Activated gamma-delta T cell treated with anti-CD3 and anti-CD28 coated beads, Interleukin-2, amount 50 U/mL, for 16 hours (primary cell): Measurements from ENCODE around the gene ZNG1A.
"Not testable (repeated sequence)": the region's sequence is repeated elsewhere in the genome, so short reads cannot be mapped to it uniquely, and the experiment has no call there.

Experiments
- DNase-seq: peaks from one replicate; pipeline ENCODE4 v3.0.0-alpha.2; 2020; ENCODE audit warnings: low read depth

Gene ZNG1A

DNA sequence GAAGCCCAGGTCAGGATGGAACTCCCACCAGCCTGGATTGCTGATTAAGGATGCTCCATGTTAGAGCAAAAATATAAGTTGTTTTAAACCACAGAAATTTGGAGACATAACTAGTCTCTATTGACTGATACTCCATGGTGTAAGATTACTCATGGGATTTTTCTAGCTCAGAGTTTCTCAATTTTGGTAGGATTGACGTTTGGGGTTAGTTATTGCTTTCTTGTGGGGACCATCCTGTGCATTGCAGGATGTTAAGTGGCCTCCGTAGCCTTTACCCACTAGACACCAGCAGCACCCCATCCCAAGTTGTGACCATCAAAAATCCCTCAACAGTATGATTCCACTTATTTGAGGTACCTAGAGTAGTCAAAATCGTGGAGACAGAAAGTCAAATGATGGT is 80.1 kb downstream of the ZNG1A start:
- DNase-seq, result not testable (repeated sequence)

DNA sequence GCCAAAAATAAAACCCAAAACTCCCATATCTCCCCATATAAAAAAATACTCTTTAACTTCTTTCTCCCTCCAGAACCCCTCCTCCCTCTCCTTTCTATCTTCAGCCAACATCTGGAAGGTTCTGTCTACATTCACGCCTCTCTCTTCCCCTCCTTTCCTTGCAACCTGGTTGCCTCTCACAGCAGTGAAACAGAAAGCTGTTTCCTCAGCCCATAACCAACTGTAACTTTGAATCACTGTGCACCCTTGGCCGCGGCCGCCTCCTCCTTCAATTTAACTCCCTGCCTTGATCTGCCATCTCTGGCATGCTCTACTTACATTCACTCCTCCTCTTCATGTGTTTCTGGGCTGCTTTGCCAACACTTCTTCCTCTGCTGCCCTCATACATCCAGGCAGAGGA is 83.9 kb downstream of the ZNG1A start:
- DNase-seq, result not testable (repeated sequence)

DNA sequence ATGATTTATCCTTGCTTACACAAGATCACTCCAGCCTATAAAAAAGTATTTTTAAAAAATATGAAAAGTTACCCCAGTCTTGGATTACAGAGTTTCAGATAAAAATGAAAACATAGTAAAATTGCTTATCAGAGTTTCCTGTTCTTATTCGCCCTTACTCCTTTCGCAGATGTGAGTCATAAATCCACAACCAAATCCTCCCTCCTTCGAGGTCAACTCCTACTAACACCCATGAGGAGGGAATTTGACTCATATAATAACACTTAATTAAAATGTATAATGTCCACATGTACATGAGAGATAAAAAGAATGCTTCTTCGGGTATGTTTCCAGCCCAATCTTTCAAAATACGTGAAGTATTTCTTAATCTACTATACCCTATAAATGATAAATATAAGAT is 84.5 kb downstream of the ZNG1A start:
- not testable (repeated sequence) for DNase-seq

DNA sequence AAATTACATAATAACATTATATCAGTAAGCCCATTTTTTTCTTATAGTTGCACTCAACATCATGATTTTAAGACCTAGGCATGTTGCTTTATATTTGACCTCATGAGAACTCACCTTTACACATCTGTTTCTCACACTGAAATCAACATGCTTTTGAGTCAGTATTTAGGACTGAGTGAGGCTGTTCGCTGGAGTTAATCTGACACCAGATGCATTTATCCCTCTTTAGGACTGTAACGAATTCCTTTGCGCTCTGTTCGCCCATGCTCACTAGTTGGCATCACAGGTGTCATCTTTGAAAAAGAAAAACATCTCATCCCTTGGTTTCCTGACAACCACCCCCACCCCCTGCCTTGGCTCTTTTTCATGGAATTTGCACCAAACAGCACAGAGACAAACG is 84.9 kb downstream of the ZNG1A start:
- DNase-seq, result not testable (repeated sequence)

DNA sequence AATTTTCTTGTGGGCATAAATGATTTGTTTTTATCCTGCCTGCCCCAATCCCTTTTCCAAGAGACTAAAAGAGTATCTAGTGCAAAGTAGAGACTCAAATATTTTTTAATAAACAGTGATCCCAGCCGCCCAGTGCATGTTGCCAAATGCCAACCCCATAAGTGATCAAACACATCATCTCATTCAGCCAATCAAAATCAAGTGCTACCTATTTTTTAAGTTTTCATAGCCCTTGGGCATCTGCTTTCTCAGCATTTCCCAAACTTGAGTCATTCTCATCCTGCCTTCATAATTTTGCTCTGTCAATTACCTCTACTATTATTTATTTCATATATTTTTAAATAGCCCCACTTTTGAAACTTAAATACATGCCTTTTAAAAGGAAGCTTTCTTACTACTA is 88.0 kb downstream of the ZNG1A start:
- not testable (repeated sequence) for DNase-seq

DNA sequence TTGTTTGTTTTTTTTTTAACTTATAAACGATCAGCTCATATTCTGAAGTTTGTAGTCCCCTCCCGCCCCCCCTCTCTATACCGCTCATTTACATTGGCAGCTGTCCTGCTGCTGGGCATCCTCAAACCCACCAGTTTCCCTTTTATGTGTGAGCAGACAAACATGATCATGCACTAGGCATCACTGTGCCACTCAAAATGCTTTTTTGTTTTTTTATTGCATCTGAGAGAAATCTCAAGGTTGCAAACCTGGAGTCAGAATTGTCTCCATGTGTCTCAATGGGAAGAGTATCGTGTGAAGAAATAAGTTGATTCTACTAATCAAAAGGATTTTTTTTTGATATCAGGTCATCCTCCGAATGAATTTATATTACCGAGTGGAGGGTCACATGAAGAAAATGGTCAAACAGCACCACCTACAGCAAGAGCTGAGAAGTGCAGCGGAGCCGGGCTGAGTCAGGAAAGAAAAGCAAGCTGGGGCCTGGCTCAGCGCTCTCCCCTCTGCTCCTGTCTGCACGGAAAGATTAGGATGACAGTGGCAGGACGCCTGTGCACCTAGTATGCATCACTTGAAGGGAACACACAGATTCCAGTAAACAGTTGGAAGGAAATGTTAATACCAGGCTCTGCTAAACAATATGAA is 90.3 kb downstream of the ZNG1A start:
- DNase-seq, result not testable (repeated sequence)

DNA sequence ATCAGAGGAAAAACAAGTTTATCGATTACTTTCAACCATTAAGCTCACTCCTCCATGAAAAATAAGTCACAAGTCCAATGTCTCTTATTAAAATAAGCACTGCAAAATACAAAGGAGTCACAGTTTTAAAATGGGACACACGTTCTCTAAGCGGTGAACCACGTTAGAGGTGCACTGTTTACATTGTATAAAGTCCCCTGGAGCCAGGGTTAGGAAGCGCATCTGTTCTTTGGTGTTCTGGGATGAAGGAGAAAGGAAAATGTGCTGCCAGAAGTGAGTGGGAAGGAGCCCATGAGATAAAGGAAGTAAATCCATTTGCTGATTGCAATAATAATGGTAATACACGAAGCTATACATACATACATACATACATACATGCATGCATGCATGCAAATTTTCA is 91.0 kb downstream of the ZNG1A start:
- DNase-seq, result not testable (repeated sequence)

DNA sequence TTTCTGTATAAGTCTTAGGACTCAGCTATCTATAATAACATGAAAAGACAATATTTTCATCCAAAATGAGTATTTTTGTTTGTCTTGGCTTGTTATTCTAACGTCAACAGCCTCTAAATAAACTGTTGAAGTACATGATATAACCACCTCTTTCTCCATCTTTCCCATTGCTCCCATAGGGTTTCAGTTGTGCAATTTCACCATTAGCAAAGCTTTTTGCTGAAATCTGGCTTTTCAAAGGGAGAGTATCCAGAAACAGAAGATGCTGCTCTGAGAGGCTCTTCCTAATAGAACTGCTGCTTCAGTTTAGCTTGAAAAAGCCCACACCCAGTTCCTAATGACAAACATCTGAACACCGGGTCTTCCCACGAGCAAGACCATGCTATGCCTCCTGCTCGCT is 91.8 kb downstream of the ZNG1A start:
- DNase-seq, result not testable (repeated sequence)

DNA sequence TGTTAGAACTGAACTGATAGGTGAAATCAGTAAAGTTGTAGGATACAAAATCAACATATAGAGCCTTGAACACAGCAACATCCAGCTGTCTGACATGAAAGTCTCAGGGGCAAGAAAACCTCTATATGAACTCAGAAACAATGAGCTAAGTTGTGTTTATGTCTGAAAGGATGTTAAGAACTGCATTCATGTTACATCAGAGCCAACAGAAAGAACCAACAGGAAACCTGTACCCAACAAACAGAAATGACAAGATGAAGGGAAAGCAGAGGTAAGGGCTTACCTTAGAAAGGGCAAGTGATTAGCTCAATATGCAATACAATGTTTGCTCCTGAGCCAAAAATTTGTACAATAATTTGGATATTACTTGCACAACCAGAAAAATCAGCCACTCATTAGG is 92.2 kb downstream of the ZNG1A start:
- not testable (repeated sequence) for DNase-seq

DNA sequence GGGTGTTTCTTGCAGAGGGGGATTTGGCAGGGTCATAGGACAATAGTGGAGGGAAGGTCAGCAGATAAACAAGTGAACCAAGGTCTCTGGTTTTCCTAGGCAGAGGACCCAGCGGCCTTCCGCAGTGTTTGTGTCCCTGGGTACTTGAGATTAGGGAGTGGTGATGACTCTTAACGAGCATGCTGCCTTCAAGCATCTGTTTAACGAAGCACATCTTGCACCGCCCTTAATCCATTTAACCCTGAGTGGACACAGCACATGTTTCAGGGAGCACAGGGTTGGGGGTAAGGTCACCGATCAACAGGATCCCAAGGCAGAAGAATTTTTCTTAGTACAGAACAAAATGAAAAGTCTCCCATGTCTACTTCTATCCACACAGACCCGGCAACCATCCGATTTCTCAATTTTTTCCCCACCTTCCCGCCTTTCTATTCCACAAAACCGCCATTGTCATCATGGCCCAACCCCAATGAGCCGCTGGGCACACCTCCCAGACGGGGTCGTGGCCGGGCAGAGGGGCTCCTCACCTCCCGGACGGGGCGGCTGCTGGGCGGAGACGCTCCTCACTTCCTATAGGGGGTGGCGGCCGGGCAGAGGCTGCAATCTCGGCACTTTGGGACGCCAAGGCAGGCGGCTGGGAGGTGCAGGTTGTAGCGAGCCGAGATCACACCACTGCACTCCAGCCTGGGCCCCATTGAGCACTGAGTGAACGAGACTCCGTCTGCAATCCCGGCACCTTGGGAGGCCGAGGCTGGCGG is 95.7 kb downstream of the ZNG1A start:
- not testable (repeated sequence) for DNase-seq

DNA sequence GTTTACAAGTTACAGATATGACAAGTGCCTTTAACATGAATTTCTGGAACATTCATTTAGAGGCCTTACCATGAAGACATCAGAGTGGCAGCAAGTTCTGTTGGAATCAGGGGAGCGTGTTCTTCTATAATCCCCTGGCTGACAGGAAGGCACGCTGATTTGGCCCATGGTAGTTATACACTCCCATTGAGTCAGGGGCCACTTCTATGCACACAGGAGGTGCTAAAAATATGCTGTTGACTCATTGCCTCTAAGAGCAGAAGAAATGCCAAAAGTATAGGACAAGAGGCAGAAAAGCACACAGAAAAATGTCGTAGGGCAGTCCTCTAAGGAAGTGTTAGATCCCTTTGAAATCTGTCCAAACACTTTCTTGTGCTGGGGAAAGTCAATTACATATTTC is 100.5 kb downstream of the ZNG1A start:
- not testable (repeated sequence) for DNase-seq

DNA sequence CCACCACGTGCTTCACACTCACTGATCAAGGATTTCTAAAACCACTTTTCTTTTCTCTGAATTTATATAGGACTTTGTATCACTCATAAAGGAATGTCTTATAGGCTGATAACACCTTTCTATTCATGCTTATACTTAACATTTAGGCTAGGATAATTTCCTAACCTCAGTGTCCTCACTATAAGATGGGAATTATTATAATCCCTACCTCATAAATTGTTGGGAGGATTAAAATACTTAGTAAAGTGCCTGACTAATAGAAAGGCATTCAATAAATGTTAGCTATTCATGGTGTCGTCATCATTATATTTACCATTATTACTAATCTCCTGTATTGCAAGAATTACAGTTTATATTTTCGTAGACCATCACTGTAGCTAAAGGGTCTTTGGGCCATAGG is 102.5 kb downstream of the ZNG1A start:
- DNase-seq, result not testable (repeated sequence)

DNA sequence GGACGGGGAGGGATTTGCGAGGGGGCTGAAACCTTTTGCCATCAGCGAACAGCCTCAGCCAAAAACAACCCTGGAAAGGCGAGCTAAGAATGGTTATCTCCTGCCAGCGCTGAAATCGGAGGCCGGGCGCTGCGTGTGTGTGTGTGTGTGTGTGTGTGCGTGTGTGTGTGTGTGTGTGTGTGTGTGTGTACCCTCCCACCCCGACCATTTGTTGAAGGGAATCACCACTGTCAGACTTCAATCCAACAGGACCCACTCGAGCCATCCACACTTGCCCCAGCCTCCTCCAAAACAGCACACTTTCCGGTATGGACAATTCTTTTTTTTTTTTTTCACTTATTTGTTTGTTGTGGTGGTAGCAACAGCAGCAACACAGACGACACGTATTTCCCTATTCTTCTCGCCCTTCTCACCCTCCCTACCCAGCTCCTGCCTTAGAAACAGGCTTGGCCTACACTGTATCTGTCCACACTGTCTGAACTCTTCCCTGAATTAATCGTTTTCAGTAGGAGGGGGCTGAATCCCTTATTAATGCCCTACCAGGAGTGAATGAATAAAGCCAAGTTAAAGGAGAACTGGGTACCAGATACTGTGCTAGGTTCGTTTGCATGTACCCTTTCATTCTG is 104.8 kb downstream of the ZNG1A start:
- DNase-seq, result not testable (repeated sequence)

DNA sequence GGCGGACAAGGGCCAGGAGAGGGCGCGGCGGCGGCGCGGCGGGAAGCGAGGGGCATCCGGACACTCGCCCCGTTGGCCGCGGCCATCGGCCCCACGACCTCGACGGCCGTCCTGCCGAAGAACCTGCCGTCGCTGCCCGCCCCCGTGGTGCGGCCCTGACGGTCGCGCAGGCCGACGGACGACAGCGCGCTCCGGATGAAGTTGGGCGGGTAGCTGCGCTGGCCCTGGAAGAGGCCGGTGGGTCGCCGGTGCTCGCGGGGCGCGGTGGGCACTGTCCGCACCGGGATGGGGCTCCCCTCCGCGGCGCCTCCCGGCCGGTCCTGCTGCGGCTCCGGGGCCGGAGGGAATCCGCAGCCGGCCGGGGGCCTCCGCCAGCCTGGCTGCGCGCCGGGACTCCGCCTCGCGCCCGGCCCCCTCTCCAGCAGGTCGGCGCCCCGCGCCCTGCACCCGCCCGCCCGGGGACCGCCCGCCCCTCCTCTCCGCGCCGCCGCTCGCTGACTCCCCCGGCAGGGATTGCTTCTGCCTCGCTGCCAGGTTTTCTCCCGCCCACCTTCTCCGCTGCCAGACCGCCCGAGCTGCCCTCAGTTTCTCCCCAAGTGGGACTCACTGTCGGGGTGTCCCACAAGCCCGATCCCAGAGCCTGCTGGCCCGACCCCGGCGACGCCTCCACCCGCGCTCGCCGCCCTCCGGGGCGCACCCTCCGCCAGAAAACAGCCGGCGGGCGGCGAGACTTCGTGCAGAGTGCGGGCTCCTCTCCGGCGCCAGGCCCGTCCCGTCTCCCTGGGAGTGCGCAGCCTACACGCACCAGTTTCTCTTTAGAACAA is 105.6 kb downstream of the ZNG1A start:
- peak; percentile 1 for DNase-seq
